Activated naive CD4-positive, alpha-beta T cell (primary cell): ENCODE results near the gene TMEM245.

Source experiments
- DNase-seq, 4 experiments: peaks; one replicate each; lab custom pipeline; 2025; lab: John Stamatoyannopoulos, UW

Gene TMEM245

DNA sequence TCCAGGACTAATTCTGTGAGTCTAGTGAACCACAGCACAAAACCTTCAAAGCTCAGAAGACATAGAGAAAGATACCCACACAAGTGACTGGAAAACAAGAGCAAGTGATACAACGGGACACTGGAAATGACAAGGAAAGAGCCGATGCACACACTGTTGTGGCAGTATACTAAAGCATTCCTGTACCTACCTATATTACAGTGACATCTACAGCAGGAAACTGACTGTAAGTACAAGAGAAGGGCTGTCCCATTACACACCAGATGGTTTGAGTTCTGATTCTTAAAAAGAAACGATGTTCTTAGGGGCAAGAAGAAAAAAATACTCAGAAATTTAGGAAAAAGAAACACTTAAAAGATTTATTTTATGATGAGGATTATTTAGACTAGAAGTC is 18.5 kb downstream of the TMEM245 start:
- no peak for DNase-seq

GRCh38 chr9:109100543-109101201 is 19.1 kb downstream of the TMEM245 start:
- no peak for DNase-seq

DNA sequence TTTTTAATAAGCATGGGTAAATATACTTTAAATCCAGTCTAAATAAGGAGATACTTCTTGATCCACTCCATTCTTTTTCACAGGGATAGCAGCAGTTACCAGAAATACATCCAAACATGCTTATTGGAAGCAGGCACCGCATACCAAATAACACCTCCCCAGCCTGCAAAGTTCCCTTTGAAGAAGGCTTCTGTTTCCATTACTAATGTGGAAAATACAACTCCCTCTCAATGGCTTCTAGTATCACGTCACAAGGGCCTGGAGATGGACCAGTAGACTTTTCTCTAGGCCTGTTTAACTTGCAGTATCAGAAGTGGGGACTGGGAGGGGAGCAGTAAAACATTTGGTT is 20.8 kb downstream of the TMEM245 start:
- no peak for DNase-seq

DNA sequence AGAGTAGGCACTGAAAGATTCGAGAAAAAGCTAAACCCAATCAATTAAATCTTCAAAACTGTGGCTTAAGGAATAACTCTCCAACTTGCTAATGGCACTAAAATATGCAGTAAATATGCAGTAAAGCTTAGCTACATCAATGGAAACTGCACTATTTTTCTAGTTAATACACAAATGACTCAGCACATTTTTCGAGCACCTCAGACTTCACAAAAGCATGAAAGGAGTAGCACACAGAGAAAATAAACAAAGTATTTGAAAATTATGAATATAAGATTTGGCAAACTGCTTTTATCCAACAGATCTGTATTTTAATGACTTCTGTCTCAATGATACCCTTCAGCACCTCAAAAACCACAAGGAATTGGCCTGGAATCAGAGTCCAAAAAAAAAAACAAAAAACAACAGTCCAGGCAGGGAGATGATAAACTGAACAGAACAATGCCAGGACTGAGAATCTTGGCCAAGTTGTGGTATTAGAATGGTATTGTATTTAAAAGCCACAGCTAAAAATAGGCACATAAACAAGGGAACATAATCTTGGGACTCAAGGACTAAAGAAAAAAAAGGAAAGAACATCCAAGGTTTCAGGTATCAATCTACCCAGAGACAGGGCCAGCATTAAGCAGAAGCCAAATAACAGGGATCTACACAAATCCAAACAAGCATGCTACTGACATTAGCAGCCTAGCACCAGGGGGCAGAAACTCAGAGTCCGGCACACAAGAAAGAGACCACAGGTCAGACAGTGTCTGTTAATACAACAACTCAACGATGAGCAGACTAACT is 21.4 kb downstream of the TMEM245 start:
- no peak for DNase-seq

DNA sequence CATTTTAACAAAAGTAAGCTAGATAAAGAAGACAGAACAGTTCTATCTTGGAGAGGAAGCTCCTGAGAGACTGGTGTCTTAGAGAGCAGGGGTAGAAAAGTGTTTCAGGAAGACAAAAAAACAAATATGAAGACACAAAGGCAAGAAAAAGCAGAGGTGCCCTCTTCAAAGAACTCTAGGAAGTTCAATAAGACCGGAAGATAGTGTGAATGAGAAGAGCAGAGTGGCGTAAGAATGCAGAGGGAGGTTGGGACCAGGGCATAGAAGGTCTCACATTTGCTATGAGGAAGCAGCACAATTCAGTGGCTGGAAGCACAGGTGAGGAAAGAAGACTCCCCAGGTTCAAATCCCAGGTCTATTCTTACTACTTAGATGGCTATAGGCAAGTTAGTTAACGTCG is 22.6 kb downstream of the TMEM245 start:
- DNase-seq: no peak

GRCh38 chr9:109095321-109095720 is 24.4 kb downstream of the TMEM245 start:
- no peak for DNase-seq

DNA sequence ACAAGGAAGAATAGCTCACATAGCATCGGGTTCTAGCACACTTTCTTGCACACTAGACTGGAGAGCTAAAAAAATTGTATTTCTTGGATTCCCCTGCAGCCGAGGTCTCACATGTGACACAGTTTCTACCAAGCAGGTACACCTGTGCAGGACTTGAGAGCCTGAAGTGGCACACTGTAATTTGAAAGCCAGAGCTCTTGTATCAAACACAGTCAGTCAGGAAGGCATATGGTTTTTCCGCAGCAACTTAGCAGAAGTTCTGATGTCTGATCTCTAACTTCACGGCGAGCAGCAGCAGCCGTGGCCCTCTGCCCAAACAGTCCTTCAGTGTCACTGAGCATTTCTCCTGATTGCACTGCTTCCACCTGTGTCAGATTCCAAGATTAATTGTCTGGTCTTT is 25.5 kb downstream of the TMEM245 start:
- DNase-seq: no peak

- no peak for DNase-seq
Measured at GRCh38 chr9:109092587-109092986, 27.2 kb downstream of the TMEM245 start.

- DNase-seq: no peak
Measured at GRCh38 chr9:109092051-109092580, 27.6 kb downstream of the TMEM245 start.

DNA sequence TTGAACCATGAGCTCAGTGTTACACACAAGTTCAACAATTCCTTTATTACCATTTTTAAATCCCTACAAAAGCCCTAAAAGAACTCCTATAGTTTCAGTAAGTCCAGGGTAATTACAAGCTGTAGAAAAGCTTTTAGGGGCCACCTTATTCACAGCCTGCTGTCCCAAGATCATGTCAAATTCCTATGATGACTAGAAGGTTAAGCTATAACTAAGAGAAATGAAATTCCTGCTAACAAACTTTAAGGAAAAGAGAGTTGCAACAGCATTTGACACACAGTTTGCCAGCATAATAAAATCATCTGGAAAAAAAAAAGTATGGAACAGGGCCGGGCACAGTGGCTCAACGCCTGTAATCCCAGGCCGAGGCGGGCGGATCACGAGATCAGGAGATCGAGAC is 31.5 kb downstream of the TMEM245 start:
- DNase-seq: no peak

- no peak for DNase-seq
Measured at GRCh38 chr9:109087795-109088194, 32.0 kb downstream of the TMEM245 start.

- no peak for DNase-seq
Measured at GRCh38 chr9:109086221-109086620, 33.5 kb downstream of the TMEM245 start.

- DNase-seq: no peak
Measured at GRCh38 chr9:109085510-109085909, 34.2 kb downstream of the TMEM245 start.

DNA sequence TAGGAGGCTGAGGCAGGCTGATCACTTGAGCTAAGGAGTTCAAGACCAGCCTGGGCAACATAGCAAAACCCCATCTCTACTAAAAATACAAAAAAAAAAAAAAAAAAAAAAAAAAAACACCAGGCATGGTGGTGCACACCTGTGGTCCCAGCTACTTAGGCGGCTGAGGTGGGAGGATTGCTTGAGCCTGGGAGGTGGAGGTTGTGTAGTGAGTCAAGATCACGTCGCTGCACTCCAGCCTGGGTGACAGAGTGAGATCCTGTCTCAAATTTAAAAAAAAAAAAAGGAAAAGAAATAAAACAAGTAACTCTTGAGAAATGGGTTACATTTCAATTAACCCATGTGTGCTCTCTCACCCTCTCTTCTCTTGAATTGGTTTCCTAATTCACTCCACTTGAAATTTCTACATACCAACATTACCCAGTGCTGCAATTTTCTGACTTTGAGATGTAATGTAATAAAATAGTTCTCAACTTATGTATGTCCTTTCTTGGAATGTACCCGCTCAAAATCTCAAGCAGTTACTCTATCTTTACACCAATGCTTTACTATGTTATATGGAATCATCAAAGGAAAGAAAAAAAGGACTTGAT is 35.8 kb downstream of the TMEM245 start:
- no peak for DNase-seq

DNA sequence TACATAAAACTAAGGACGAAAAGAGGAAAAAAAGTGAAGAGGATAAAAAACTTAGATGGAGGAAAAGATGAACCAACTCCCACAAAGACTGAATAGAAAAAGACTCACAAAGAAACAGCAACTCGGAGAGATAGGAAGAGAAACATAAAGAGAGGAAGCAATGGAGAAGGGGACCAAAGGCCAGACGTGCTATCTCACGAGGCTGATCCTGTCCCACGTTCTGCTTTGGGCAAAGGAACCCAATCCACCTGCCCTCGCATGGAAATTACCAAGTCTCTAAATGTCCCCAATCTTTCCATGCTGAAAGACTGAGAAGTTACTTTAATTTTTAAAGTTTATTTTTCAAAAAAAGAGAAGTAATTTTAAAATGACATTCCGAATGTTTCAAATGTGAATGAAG is 36.6 kb downstream of the TMEM245 start:
- DNase-seq: no peak

DNA sequence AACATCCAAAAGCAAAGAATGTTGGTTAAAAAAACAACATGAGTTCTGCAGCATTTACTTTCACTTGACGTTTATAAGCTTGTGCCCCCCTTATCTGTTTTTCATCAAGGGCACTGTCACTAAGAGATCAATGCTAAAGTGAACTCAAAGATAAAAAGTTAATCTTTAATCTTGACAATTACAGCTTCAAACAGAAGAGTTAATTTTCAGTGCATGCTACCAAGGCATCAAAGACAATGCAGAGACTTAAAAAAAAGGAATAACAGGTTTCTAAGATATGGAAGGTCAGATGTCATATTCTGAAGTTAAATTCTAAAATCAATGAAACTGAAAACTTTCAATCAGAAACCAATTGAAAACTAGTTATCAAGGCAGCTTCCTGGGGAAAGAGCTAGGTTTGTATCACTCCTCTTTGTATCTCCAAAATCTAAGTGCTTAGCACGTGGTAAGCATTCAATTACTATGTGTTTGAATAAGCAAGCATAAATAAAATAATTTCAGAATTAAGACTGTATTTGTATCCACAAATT is 37.6 kb downstream of the TMEM245 start:
- DNase-seq: no peak

DNA sequence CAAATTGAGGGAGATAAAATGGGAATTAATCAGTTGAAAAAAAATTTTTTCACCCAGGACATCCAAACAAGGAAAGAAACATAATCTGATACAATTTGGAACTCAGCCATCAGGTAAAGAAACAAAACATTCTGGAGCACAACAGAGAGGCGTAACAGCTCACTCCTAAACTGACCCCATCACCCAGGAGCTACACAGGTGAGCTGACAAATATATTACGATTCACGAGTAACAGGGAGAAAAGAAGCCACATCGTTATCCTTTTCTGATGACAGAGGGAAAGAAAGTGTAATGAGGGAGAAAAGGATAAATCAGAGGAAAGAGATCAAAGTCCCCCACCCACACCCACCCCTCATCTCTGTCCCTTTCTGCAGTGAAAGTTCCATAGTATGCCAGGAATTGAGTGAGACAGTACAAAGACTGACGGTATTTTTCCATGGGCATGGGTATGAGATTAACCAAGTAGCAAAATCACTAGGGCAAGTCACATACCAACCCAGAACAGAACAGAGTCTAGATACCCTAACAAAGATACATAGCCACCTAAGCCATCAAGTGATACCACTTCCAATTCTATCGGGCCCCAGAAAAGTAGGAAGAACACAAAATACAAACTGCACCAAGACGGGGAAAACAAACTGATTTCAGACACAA is 45.4 kb downstream of the TMEM245 start:
- no peak for DNase-seq

DNA sequence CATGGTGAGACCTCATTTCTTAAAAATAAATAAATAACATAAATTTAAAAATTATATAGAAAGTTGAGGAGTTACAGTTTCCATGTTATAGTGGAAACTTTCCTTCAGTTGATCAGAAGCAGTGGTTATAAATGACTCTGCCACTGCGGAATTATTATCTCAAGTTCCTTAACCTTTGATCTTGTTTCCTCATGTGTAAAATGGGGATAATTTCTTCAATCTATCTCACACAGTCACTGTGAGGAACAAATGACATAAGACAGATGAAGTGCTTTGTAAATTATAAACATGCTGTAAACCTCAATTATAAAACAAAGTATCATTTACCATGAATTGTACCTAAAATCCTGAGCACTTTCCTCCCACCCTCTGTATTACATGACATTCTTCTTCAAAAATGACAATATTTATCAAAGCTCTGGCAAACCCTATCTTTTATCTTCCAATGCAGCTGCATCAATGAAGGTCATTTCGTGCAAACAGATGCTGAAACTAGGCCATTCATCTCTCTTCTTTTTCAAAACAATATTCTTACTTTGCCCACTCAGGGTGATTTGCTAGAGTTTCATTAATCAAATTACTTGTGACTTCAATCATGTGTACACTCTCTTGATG is 46.8 kb downstream of the TMEM245 start:
- DNase-seq: no peak

- no peak for DNase-seq
Measured at GRCh38 chr9:109072133-109072692, 47.5 kb downstream of the TMEM245 start.

- DNase-seq: no peak
Measured at GRCh38 chr9:109068764-109069163, 51.0 kb downstream of the TMEM245 start.

DNA sequence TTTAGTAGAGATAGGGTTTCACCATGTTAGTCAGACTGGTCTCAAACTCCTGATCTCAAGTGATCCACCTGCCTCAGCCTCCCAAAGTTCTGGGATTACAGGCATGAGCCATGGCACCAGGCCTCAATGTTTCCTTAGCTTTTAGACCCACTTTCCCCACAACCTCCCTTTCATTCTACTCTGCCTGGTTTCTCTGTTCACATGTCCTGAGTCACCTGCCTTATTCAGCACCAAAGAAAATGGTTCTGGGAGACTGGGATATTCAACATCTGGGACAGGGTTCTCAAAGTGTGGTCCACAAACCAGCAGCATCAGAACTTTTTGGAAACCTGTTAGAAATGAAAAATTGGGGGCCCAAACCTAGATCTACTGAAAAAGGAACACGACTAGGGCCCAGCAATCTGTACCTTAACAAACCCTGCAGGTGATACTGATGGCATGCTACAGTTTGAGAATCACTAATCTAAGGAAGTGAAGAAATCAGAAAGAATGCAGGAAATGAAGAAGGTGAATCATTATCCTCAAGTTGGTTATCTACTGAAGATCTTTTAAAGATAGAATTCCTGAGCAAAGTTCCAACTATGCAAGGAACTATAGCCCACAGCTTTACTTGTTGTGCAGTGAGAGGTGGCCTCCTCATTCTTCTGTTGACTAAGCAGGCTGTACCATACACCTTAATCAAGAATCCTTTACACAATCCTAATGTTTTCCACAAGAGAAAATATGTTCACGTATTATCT is 54.6 kb downstream of the TMEM245 start:
- no peak for DNase-seq
